Smooth muscle cell of the brain vasculature (primary cell): Measurements from ENCODE around the gene EPHX1.
A peak's percentile ranks its signal among the peaks of the same experiment; 100 is the strongest.

ENCODE experiments used
- DNase-seq: peaks from one replicate; pipeline ENCODE4 v3.0.0-alpha.2; 2012; ENCODE audit warnings: low read depth, low spot score

The EPHX1 gene

GRCh38 chr1:225860876-225861441 lies 51.0 kb downstream of the EPHX1 start:
- DNase-seq: no peak

- DNase-seq: no peak
These were observed 52.1 kb downstream of the EPHX1 start for GRCh38 chr1:225861834-225862580.

- no peak for DNase-seq
These were observed 52.6 kb downstream of the EPHX1 start for GRCh38 chr1:225862581-225862950.

GRCh38 chr1:225863167-225863566 lies 53.2 kb downstream of the EPHX1 start:
- DNase-seq: no peak

GRCh38 chr1:225865514-225865913 lies 55.6 kb downstream of the EPHX1 start:
- no peak for DNase-seq

GRCh38 chr1:225866061-225866837 lies 56.3 kb downstream of the EPHX1 start:
- peak; percentile 49 for DNase-seq

GRCh38 chr1:225866981-225867380 lies 57.1 kb downstream of the EPHX1 start:
- no peak for DNase-seq

GRCh38 chr1:225868631-225869330 lies 58.9 kb downstream of the EPHX1 start:
- no peak for DNase-seq

GRCh38 chr1:225870911-225871310 lies 61.0 kb downstream of the EPHX1 start:
- no peak for DNase-seq

- DNase-seq: no peak
These were observed 61.6 kb downstream of the EPHX1 start for GRCh38 chr1:225871359-225872074.

GRCh38 chr1:225872075-225872430 lies 62.1 kb downstream of the EPHX1 start:
- no peak for DNase-seq

GRCh38 chr1:225873281-225873850 lies 63.4 kb downstream of the EPHX1 start:
- DNase-seq: no peak

GRCh38 chr1:225874431-225874830 lies 64.5 kb downstream of the EPHX1 start:
- no peak for DNase-seq

GRCh38 chr1:225875044-225875815 lies 65.3 kb downstream of the EPHX1 start:
- no peak for DNase-seq

GRCh38 chr1:225876900-225877510 lies 67.1 kb downstream of the EPHX1 start:
- no peak for DNase-seq

- DNase-seq: no peak
These were observed 67.7 kb downstream of the EPHX1 start for GRCh38 chr1:225877580-225877979.

GRCh38 chr1:225878282-225878681 lies 68.4 kb downstream of the EPHX1 start:
- DNase-seq: no peak

- no peak for DNase-seq
These were observed 69.7 kb downstream of the EPHX1 start for GRCh38 chr1:225879521-225880221.

GRCh38 chr1:225880222-225880588 lies 70.3 kb downstream of the EPHX1 start:
- no peak for DNase-seq
